ENCODE data around the gene GARIN5B. TPM values are rescaled to one million over a fixed set of nuclear protein-coding genes. Genes with fewer than 3 reads are reported as not detected.

GARIN5B gene
- total RNA-seq, 1 donor from 2014 or later: not detected

GRCh38 chr19:55321466-55322137 is 41.5 kb downstream of the GARIN5B start:
- no peak for DNase-seq

GRCh38 chr19:55320844-55321419 is 42.1 kb downstream of the GARIN5B start:
- DNase-seq: no peak

- DNase-seq: no peak
These were observed 43.3 kb downstream of the GARIN5B start for GRCh38 chr19:55319785-55320184.

GRCh38 chr19:55316646-55317045 is 46.4 kb downstream of the GARIN5B start:
- DNase-seq: no peak

GRCh38 chr19:55315956-55316525 is 47.0 kb downstream of the GARIN5B start:
- no peak for DNase-seq

- DNase-seq: no peak
These were observed 48.7 kb downstream of the GARIN5B start for GRCh38 chr19:55314396-55314795.

- no peak for DNase-seq
These were observed 50.2 kb downstream of the GARIN5B start for GRCh38 chr19:55312621-55313512.

GRCh38 chr19:55311797-55312196 is 51.3 kb downstream of the GARIN5B start:
- no peak for DNase-seq

- DNase-seq: no peak
These were observed 51.7 kb downstream of the GARIN5B start for GRCh38 chr19:55311397-55311796.

- DNase-seq: no peak
These were observed 52.6 kb downstream of the GARIN5B start for GRCh38 chr19:55310498-55310897.

- DNase-seq: no peak
These were observed 53.6 kb downstream of the GARIN5B start for GRCh38 chr19:55309448-55309847.

GRCh38 chr19:55308281-55308680 is 54.8 kb downstream of the GARIN5B start:
- DNase-seq: no peak

- no peak for DNase-seq
These were observed 56.3 kb downstream of the GARIN5B start for GRCh38 chr19:55306712-55307111.

GRCh38 chr19:55305983-55306562 is 57.0 kb downstream of the GARIN5B start:
- DNase-seq: no peak

GRCh38 chr19:55305491-55305890 is 57.6 kb downstream of the GARIN5B start:
- DNase-seq: no peak

GRCh38 chr19:55304980-55305379 is 58.1 kb downstream of the GARIN5B start:
- DNase-seq: no peak

Other genes starting within 250 kb of the GARIN5B start
- gene PPP1R12C, start 245.6 kb downstream of the GARIN5B start, total RNA-seq: 20.7 TPM
- not detected for gene TNNT1, start 214.1 kb downstream of the GARIN5B start, total RNA-seq
- gene TNNI3, start 205.5 kb downstream of the GARIN5B start, total RNA-seq: not detected
- 0.31 TPM for gene DNAAF3, start 196.6 kb downstream of the GARIN5B start, total RNA-seq
- gene SYT5, start 183.0 kb downstream of the GARIN5B start, total RNA-seq: 36.8 TPM
- 0.47 TPM for gene PTPRH, start 153.8 kb downstream of the GARIN5B start, total RNA-seq
- 0.78 TPM for gene TMEM86B, start 134.5 kb downstream of the GARIN5B start, total RNA-seq
- gene PPP6R1, start 104.2 kb downstream of the GARIN5B start, total RNA-seq: 11.4 TPM
- 23.4 TPM for gene HSPBP1, start 83.2 kb downstream of the GARIN5B start, total RNA-seq
- 67.1 TPM for gene BRSK1, start 79.3 kb downstream of the GARIN5B start, total RNA-seq
- gene TMEM150B, start 37.9 kb downstream of the GARIN5B start, total RNA-seq: 0.47 TPM
- gene KMT5C, start 23.4 kb downstream of the GARIN5B start, total RNA-seq: 6.9 TPM
- gene COX6B2, start 8.5 kb downstream of the GARIN5B start, total RNA-seq: not detected
- 0.16 TPM for gene IL11, start 7.2 kb upstream of the GARIN5B start, total RNA-seq
- gene TMEM190, start 13.6 kb upstream of the GARIN5B start, total RNA-seq: not detected
- gene TMEM238, start 21.0 kb upstream of the GARIN5B start, total RNA-seq: not detected
- 112 TPM for gene RPL28, start 22.7 kb upstream of the GARIN5B start, total RNA-seq
- gene UBE2S, start 44.5 kb upstream of the GARIN5B start, total RNA-seq: 35.9 TPM
- gene SHISA7, start 80.0 kb upstream of the GARIN5B start, total RNA-seq: 4.2 TPM
- 13.7 TPM for gene ISOC2, start 98.4 kb upstream of the GARIN5B start, total RNA-seq
- not detected for gene C19orf85, start 101.5 kb upstream of the GARIN5B start, total RNA-seq
- gene ZNF628, start 113.4 kb upstream of the GARIN5B start, total RNA-seq: 0.78 TPM
- 15.0 TPM for gene NAT14, start 121.9 kb upstream of the GARIN5B start, total RNA-seq
- 0.31 TPM for gene SSC5D, start 125.2 kb upstream of the GARIN5B start, total RNA-seq
- gene SBK2, start 173.9 kb upstream of the GARIN5B start, total RNA-seq: not detected
- gene SBK3, start 182.3 kb upstream of the GARIN5B start, total RNA-seq: 0.31 TPM
- 4.2 TPM for gene ZNF579, start 217.6 kb upstream of the GARIN5B start, total RNA-seq
- 4.1 TPM for gene FIZ1, start 236.3 kb upstream of the GARIN5B start, total RNA-seq
- gene ZNF524, start 237.0 kb upstream of the GARIN5B start, total RNA-seq: 2.8 TPM
- gene ZNF865, start 242.4 kb upstream of the GARIN5B start, total RNA-seq: 1.2 TPM